GM12878 (cell line): ENCODE results near the gene AMIGO2.

Source experiments
- BACH1 ChIP-seq: fragments of 450-650 bp; IDR thresholded peaks from 2 replicates; pipeline ENCODE4 v1.6.1; 2017; ENCODE audit warnings: mild to moderate bottlenecking, borderline replicate concordance
- EZH2 ChIP-seq: IDR thresholded peaks from 2 replicates; pipeline ENCODE4 v1.6.1; 2012; ENCODE audit warnings: low read depth, mild to moderate bottlenecking, control low read depth, inconsistent platforms, low read length, borderline replicate concordance; ENCODE audit not compliant: control insufficient read depth
- IKZF1 ChIP-seq: fragments of 450-650 bp; conservative IDR thresholded peaks from 2 replicates; pipeline ENCODE4 v1.6.1; 2017; ENCODE audit warnings: antibody characterized with exemption, mild to moderate bottlenecking
- REST ChIP-seq: IDR thresholded peaks from 2 replicates; pipeline ENCODE4 v1.6.1; 2012; ENCODE audit warnings: mild to moderate bottlenecking, low read depth, low read length
- SMC3 ChIP-seq: IDR thresholded peaks from 2 replicates; pipeline ENCODE4 v1.6.1; 2011; ENCODE audit warnings: low read length, improper control_type of control experiment, borderline replicate concordance
- YY1 ChIP-seq: IDR thresholded peaks from 2 replicates; pipeline ENCODE4 v1.6.1; 2011; ENCODE audit warnings: low read depth, mild to moderate bottlenecking, low read length
- TF ChIP-seq, protein P1 (sequence below), 3 experiments: IDR thresholded peaks in 2 of 3; conservative IDR thresholded peaks in 1 of 3; 2 replicates each; pipeline ENCODE4 v1.5.1; 2011; ENCODE audit warnings: low read depth in 3 of 3, low read length in 3 of 3, mild to moderate bottlenecking in 3 of 3, control low read depth in 2 of 3, moderate library complexity in 2 of 3, inconsistent platforms in 1 of 3, mixed read lengths in 1 of 3; ENCODE audit not compliant: control insufficient read depth in 2 of 3, insufficient read depth in 1 of 3; ENCODE audit errors: extremely low read depth in 1 of 3

DNA sequence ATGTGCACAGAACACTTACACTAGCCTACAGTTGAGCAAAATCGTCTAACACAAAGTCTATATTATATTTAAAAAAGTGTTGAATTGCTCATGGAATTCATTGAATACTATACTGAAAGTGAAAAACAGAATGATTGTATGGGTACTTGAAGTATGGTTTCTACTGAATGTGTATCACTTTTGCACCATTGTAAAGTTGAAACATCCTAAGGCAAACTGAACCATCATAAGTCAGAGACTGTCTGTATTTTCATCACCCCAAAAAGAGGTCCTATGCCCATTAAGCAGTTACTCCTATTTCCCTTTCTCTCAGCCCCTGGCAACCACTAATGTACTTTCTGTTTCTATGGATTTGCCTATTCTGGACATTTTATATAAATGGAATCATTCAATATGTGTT lies 4.4 kb upstream of the AMIGO2 start:
- no peak for TF ChIP-seq YY1
- TF ChIP-seq, protein P1, sequence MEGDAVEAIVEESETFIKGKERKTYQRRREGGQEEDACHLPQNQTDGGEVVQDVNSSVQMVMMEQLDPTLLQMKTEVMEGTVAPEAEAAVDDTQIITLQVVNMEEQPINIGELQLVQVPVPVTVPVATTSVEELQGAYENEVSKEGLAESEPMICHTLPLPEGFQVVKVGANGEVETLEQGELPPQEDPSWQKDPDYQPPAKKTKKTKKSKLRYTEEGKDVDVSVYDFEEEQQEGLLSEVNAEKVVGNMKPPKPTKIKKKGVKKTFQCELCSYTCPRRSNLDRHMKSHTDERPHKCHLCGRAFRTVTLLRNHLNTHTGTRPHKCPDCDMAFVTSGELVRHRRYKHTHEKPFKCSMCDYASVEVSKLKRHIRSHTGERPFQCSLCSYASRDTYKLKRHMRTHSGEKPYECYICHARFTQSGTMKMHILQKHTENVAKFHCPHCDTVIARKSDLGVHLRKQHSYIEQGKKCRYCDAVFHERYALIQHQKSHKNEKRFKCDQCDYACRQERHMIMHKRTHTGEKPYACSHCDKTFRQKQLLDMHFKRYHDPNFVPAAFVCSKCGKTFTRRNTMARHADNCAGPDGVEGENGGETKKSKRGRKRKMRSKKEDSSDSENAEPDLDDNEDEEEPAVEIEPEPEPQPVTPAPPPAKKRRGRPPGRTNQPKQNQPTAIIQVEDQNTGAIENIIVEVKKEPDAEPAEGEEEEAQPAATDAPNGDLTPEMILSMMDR (IDR thresholded peaks at IDR 0.05 in 2 of 3, conservative IDR thresholded peaks at IDR 0.05 in 1 of 3; ENCODE audit: control insufficient read depth in 2 of 3, extremely low read depth in 1 of 3, insufficient read depth in 1 of 3, low read depth in 3 of 3, low read length in 3 of 3), result no peak
- no peak for TF ChIP-seq REST
- TF ChIP-seq IKZF1, result no peak
- TF ChIP-seq EZH2, result no peak
- no peak for TF ChIP-seq SMC3
- no peak for TF ChIP-seq BACH1
